ENCODE measurements around the gene NT5DC2.

GRCh38 chr3:52493232-52494017 is 40.2 kb downstream of the NT5DC2 start:
- TF ChIP-seq POLR2AphosphoS5 (IDR thresholded peaks at IDR 0.05), result no peak
- no peak for TF ChIP-seq CTCF (IDR thresholded peaks at IDR 0.05)
- no peak for TF ChIP-seq EP300 (IDR thresholded peaks at IDR 0.05)
